Measurements from ENCODE around the gene RELCH. TPM values are rescaled to one million over a fixed set of nuclear protein-coding genes. Genes with fewer than 3 reads are reported as not detected.
"Not testable (repeated sequence)": the region's sequence is repeated elsewhere in the genome, so short reads cannot be mapped to it uniquely, and the experiment has no call there.

The RELCH gene
- 16.1 TPM for polyA plus RNA-seq (ENCODE audit: insufficient read length)

- DNase-seq (ENCODE audit: low read depth) = peak; percentile 96
These were observed at the start of gene RELCH, which contains the start of gene PIGN for GRCh38 chr18:62186774-62187542. Gene RELCH (plus strand): TSS chr18:62187255. CDS start chr18:62187506, 251 bp downstream. Gene PIGN (minus strand): TSS chr18:62187056. CDS start chr18:62161353, 25,703 bp downstream.

- DNase-seq (ENCODE audit: low read depth) = no peak
These were observed 48.4 kb upstream of the RELCH start for GRCh38 chr18:62138461-62139235.

- DNase-seq (ENCODE audit: low read depth) = no peak
These were observed 46.8 kb upstream of the RELCH start for GRCh38 chr18:62140259-62140658.

- DNase-seq (ENCODE audit: low read depth) = no peak
These were observed 42.7 kb upstream of the RELCH start for GRCh38 chr18:62144338-62144737.

GRCh38 chr18:62151068-62151771 is 35.8 kb upstream of the RELCH start:
- DNase-seq (ENCODE audit: low read depth) = no peak

GRCh38 chr18:62152844-62153243 is 34.2 kb upstream of the RELCH start:
- no peak for DNase-seq (ENCODE audit: low read depth)

GRCh38 chr18:62157843-62158242 is 29.2 kb upstream of the RELCH start:
- no peak for DNase-seq (ENCODE audit: low read depth)

GRCh38 chr18:62164310-62164709 is 22.7 kb upstream of the RELCH start:
- no peak for DNase-seq (ENCODE audit: low read depth)

GRCh38 chr18:62164855-62165487 is 22.1 kb upstream of the RELCH start:
- no peak for DNase-seq (ENCODE audit: low read depth)

- no peak for DNase-seq (ENCODE audit: low read depth)
These were observed 21.5 kb upstream of the RELCH start for GRCh38 chr18:62165583-62165982.

GRCh38 chr18:62166524-62166923 is 20.5 kb upstream of the RELCH start:
- DNase-seq (ENCODE audit: low read depth) = not testable (repeated sequence)

GRCh38 chr18:62170857-62171256 is 16.2 kb upstream of the RELCH start:
- no peak for DNase-seq (ENCODE audit: low read depth)

- DNase-seq (ENCODE audit: low read depth) = no peak
These were observed 14.8 kb upstream of the RELCH start for GRCh38 chr18:62172298-62172697.

- no peak for DNase-seq (ENCODE audit: low read depth)
These were observed 11.5 kb upstream of the RELCH start for GRCh38 chr18:62175521-62175920.

- no peak for DNase-seq (ENCODE audit: low read depth)
These were observed 9.8 kb upstream of the RELCH start for GRCh38 chr18:62177271-62177670.

- no peak for DNase-seq (ENCODE audit: low read depth)
These were observed 7.8 kb upstream of the RELCH start for GRCh38 chr18:62179213-62179612.

GRCh38 chr18:62182220-62182619 is 4.8 kb upstream of the RELCH start:
- no peak for DNase-seq (ENCODE audit: low read depth)

- peak; percentile 32 for DNase-seq (ENCODE audit: low read depth)
These were observed 3.4 kb upstream of the RELCH start for GRCh38 chr18:62183578-62184195.

GRCh38 chr18:62186499-62186773 is 619 bp upstream of the RELCH start:
- DNase-seq (ENCODE audit: low read depth) = no peak

GRCh38 chr18:62187543-62188510 is 772 bp downstream of the RELCH start:
- DNase-seq (ENCODE audit: low read depth) = no peak

Data from forelimb muscle (tissue), 1 donor.